Metanephros (tissue), 2 donors: ENCODE measurements around the gene SLC16A13. TPM values are rescaled to one million over a fixed set of nuclear protein-coding genes. Genes with fewer than 3 reads are reported as not detected.

ENCODE experiments used
- small RNA-seq: library from RNA; depleted of rRNA; stranded (forward); fragments of <200 nt; gene quantifications from one replicate; pipeline ENCODE3, GENCODE V24; 2014; ENCODE audit warnings: low replicate concordance
- total RNA-seq: library from RNA; depleted of rRNA; stranded (reverse); fragments of >200 nt; gene quantifications from one replicate; pipeline ENCODE4 v1.2.3, GENCODE V29; 2014

SLC16A13 gene
- total RNA-seq, result 1.6 TPM

GRCh38 chr17:7035591-7036368 lies at the start of gene SLC16A13:
Gene SLC16A13 (plus strand): TSS chr17:7036015. CDS start chr17:7036383, 368 bp downstream.

GRCh38 chr17:6995500-6996255 lies 40.1 kb upstream of the SLC16A13 start, which contains the start of gene ALOX12:
Gene ALOX12 (plus strand): TSS chr17:6996049. CDS start chr17:6996118, 69 bp downstream.

GRCh38 chr17:7022781-7023571 lies 12.8 kb upstream of the SLC16A13 start, which contains the start of gene BCL6B:
Gene BCL6B (plus strand): TSS chr17:7023050. CDS start chr17:7023672, 622 bp downstream.

GRCh38 chr17:7043497-7044198 lies 7.8 kb downstream of the SLC16A13 start, which contains the start of gene SLC16A11:
Gene SLC16A11 (minus strand): TSS chr17:7044092. CDS start chr17:7043513, 579 bp downstream.

GRCh38 chr17:7079581-7080455 lies 44.0 kb downstream of the SLC16A13 start, which contains the start of gene CLEC10A:
Gene CLEC10A (minus strand): TSS chr17:7080251. CDS start chr17:7078812, 1,439 bp downstream.

Small RNAs within 50 kb of the gene (small RNA-seq; reads per million reads assigned to genes)
- not detected for gene AC120057.1

Other genes with a start within 250 kb of the SLC16A13 start
- 0.70 TPM for gene TEKT1, start 204.3 kb upstream of the SLC16A13 start, total RNA-seq
- gene ALOX12, start 40.0 kb upstream of the SLC16A13 start, total RNA-seq, result 0.64 TPM
- gene RNASEK, start 23.4 kb upstream of the SLC16A13 start, total RNA-seq, result 96.7 TPM
- 20.3 TPM for gene BCL6B, start 13.0 kb upstream of the SLC16A13 start, total RNA-seq
- 0.41 TPM for gene SLC16A11, start 8.1 kb downstream of the SLC16A13 start, total RNA-seq
- 4.8 TPM for gene CLEC10A, start 44.2 kb downstream of the SLC16A13 start, total RNA-seq
- 2.2 TPM for gene ASGR2, start 78.8 kb downstream of the SLC16A13 start, total RNA-seq
- gene ASGR1, start 143.4 kb downstream of the SLC16A13 start, total RNA-seq, result 5.5 TPM
- gene DLG4, start 183.8 kb downstream of the SLC16A13 start, total RNA-seq, result 36.0 TPM
- 342 TPM for gene ACADVL, start 183.9 kb downstream of the SLC16A13 start, total RNA-seq
- gene DVL2, start 198.5 kb downstream of the SLC16A13 start, total RNA-seq, result 73.5 TPM
- gene PHF23, start 203.4 kb downstream of the SLC16A13 start, total RNA-seq, result 44.4 TPM
- gene GABARAP, start 206.4 kb downstream of the SLC16A13 start, total RNA-seq, result 226 TPM
- 77.3 TPM for gene CTDNEP1, start 215.7 kb downstream of the SLC16A13 start, total RNA-seq
- gene ELP5, start 216.2 kb downstream of the SLC16A13 start, total RNA-seq, result 27.2 TPM
- gene CLDN7, start 226.5 kb downstream of the SLC16A13 start, total RNA-seq, result 65.5 TPM
- gene SLC2A4, start 245.7 kb downstream of the SLC16A13 start, total RNA-seq, result 19.6 TPM